CD4-positive, alpha-beta T cell (primary cell): ENCODE results near the gene CNTN4. TPM values are rescaled to one million over a fixed set of nuclear protein-coding genes. Genes with fewer than 3 reads are reported as not detected.

ENCODE experiments used
- ATAC-seq: fragments of 200-7000 bp; cut with Tn5 transposase; one replicate; pipeline ENCODE4 v1.10.0; 2022; ENCODE audit warnings: mild to moderate bottlenecking; ENCODE audit not compliant: poor library complexity
- CTCF ChIA-PET: fragments of 350-600 bp; sonication (Branson Sonifier 250); formaldehyde crosslinking; loops from one replicate; lab custom pipeline; 2021; ENCODE audit warnings: antibody characterized with exemption, inconsistent platforms; lab: Charles Lee
- POLR2A ChIA-PET: fragments of 350-600 bp; sonication (Branson Sonifier 250); formaldehyde crosslinking; loops from one replicate; lab custom pipeline; 2021; ENCODE audit warnings: antibody characterized with exemption, inconsistent platforms; lab: Charles Lee
- DNase-seq, 14 experiments: peaks; one replicate each; pipeline ENCODE4 v3.0.0-alpha.2; 2013 to 2020; ENCODE audit warnings: mixed read lengths in 2 of 14
- H3K27ac ChIP-seq, 2 donors: one replicate each; pipeline versions ENCODE4 v1.5.1 to v1.7.0; 2013; ENCODE audit warnings: low read length in 2 of 2, low read depth in 1 of 2, mild to moderate bottlenecking in 1 of 2
- H3K27me3 ChIP-seq, 2 experiments: 1 replicate in 1 of 2; 2 replicates in 1 of 2; pipeline versions ENCODE4 v1.6.1 to v1.7.0; 2013; ENCODE audit warnings: low read length in 2 of 2, control low read depth in 1 of 2, mild to moderate bottlenecking in 1 of 2, moderate library complexity in 1 of 2; ENCODE audit not compliant: insufficient read depth in 2 of 2, control insufficient read depth in 1 of 2
- H3K36me3 ChIP-seq: one replicate; pipeline ENCODE4 v1.6.1; 2013; ENCODE audit warnings: low read length, control low read depth; ENCODE audit not compliant: insufficient read depth
- H3K4me1 ChIP-seq: one replicate; pipeline ENCODE4 v1.6.1; 2013; ENCODE audit warnings: low read length, control low read depth; ENCODE audit not compliant: insufficient read depth
- H3K4me3 ChIP-seq: one replicate; pipeline ENCODE4 v1.5.1; 2013; ENCODE audit warnings: mild to moderate bottlenecking, low read length, moderate library complexity
- H3K9me3 ChIP-seq, 2 experiments: 1 replicate in 1 of 2; 2 replicates in 1 of 2; pipeline versions ENCODE4 v1.6.1 to v1.7.0; 2013; ENCODE audit warnings: low read length in 2 of 2, mild to moderate bottlenecking in 2 of 2, control low read depth in 1 of 2, moderate library complexity in 1 of 2; ENCODE audit not compliant: control insufficient read depth in 1 of 2, insufficient read depth in 1 of 2
- H3K27ac Mint-ChIP-seq: one replicate; pipeline ENCODE4 v1.8.0; 2020; ENCODE audit warnings: mixed read lengths
- H3K27me3 Mint-ChIP-seq: one replicate; pipeline ENCODE4 v1.8.0; 2021; ENCODE audit warnings: mixed read lengths
- H3K36me3 Mint-ChIP-seq: one replicate; pipeline ENCODE4 v1.8.0; 2021; ENCODE audit warnings: low read depth, mixed read lengths
- H3K4me1 Mint-ChIP-seq: one replicate; pipeline ENCODE4 v1.8.0; 2021; ENCODE audit warnings: low read depth, mixed read lengths
- H3K4me3 Mint-ChIP-seq: one replicate; pipeline ENCODE4 v1.8.0; 2020; ENCODE audit warnings: mild to moderate bottlenecking, mixed read lengths
- H3K9me3 Mint-ChIP-seq: one replicate; pipeline ENCODE4 v1.8.0; 2020; ENCODE audit warnings: mixed read lengths
- CTCF ChIP-seq: fragments of 200-600 bp; IDR thresholded peaks from one replicate; pipeline ENCODE4 v1.8.0; 2022; ENCODE audit warnings: antibody characterized with exemption, mild to moderate bottlenecking
- intact Hi-C, 2 experiments: fragments of 100-400 bp; cut with DNase I in 1 of 2; cut with micrococcal nuclease in 1 of 2; formaldehyde crosslinking; loops; one replicate each; pipeline versions ENCODE4 v1.15.1 to v1.9.0; 2023 to 2025; cut with DNase I, micrococcal nuclease
- total RNA-seq, 174 experiments: library from RNA in 2 of 174; stranded (reverse) in 2 of 174; gene quantifications; one replicate each; pipeline ENCODE4 v1.2.3 and lab custom pipeline; 2021 to 2026

The CNTN4 gene
- total RNA-seq, 2 experiments from 2014 or later: not detected

DNA sequence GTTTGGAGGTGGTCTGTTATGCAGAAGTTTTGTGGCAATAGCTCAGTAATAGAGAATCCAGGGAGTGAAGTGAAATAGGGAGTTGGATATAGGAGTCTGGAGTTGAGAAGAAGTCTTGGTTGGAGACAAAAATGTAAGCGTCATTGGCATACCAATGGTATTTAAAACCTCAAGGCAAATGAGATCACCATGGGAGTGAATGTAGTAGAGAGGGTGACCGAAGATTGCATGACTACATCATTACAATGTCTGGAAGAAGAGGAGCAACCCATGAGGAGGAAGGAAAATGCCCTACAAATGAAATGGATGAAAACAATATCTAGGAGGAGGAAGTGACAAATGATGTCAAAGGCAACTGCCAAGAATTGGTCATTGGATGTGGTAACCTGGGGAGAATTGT, 54.4 kb downstream of the CNTN4 start:
- no peak for DNase-seq
- H3K27ac ChIP-seq: no peak overlapping the region
- H3K27me3 ChIP-seq: no peaks in the 10 kb centered on the region
- H3K4me3 ChIP-seq: no peak overlapping the region
- H3K4me1 ChIP-seq: no peaks in the 10 kb centered on the region
- Mint-ChIP-seq H3K4me3 (no peak overlapping the region), H3K36me3 (no peaks in the 10 kb centered on the region), H3K27ac (no peak overlapping the region), H3K27me3 (no peaks in the 10 kb centered on the region), H3K4me1 (no peaks in the 10 kb centered on the region), H3K9me3 (no peaks in the 10 kb centered on the region)
- no peak for TF ChIP-seq CTCF
- ChIA-PET CTCF (no interaction called here), POLR2A (no interaction called here)
- H3K9me3 ChIP-seq: no peaks in the 10 kb centered on the region
- intact Hi-C loops: no loop called here
- H3K36me3 ChIP-seq: no peaks in the 10 kb centered on the region
- no peak for ATAC-seq

- no peak for TF ChIP-seq CTCF
- Histone ChIP-seq H3K4me1 (no peaks in the 10 kb centered on the region), H3K9me3 (no peaks in the 10 kb centered on the region), H3K27me3 (no peaks in the 10 kb centered on the region), H3K4me3 (no peak overlapping the region), H3K27ac (no peak overlapping the region), H3K36me3 (no peaks in the 10 kb centered on the region)
- no peaks in the 10 kb centered on the region for H3K9me3 Mint-ChIP-seq
- no peak for DNase-seq
- no peak overlapping the region for H3K4me3 Mint-ChIP-seq
- intact Hi-C loops: no loop called here
- ChIA-PET CTCF (no interaction called here), POLR2A (no interaction called here)
- H3K27me3 Mint-ChIP-seq: no peaks in the 10 kb centered on the region
- H3K36me3 Mint-ChIP-seq: no peaks in the 10 kb centered on the region
- H3K27ac Mint-ChIP-seq: no peak overlapping the region
- ATAC-seq: no peak
- H3K4me1 Mint-ChIP-seq: no peaks in the 10 kb centered on the region
Observed at GRCh38 chr3:2153547-2153946, 54.9 kb downstream of the CNTN4 start.

- Mint-ChIP-seq H3K9me3 (no peaks in the 10 kb centered on the region), H3K4me1 (no peaks in the 10 kb centered on the region), H3K27ac (no peak overlapping the region), H3K36me3 (no peaks in the 10 kb centered on the region), H3K27me3 (no peaks in the 10 kb centered on the region), H3K4me3 (no peak overlapping the region)
- TF ChIP-seq CTCF: no peak
- no peak for ATAC-seq
- ChIA-PET CTCF (no interaction called here), POLR2A (no interaction called here)
- DNase-seq: no peak
- no peaks in the 10 kb centered on the region for H3K36me3 ChIP-seq
- no peak overlapping the region for H3K27ac ChIP-seq
- no peaks in the 10 kb centered on the region for H3K27me3 ChIP-seq
- H3K4me1 ChIP-seq: no peaks in the 10 kb centered on the region
- intact Hi-C loops: no loop called here
- H3K4me3 ChIP-seq: no peak overlapping the region
- H3K9me3 ChIP-seq: no peaks in the 10 kb centered on the region
Observed at GRCh38 chr3:2154621-2155020, 56.0 kb downstream of the CNTN4 start.
